Psoas muscle (tissue), 8 donors: ENCODE data around the gene PMEPA1. TPM values are rescaled to one million over a fixed set of nuclear protein-coding genes. Genes with fewer than 3 reads are reported as not detected.

ENCODE experiments used
- ATAC-seq, 4 donors: fragments of 200-7000 bp; cut with Tn5 transposase; one replicate each; pipeline ENCODE4 v1.9.1; 2020; ENCODE audit warnings: moderate library complexity in 3 of 4, mild to moderate bottlenecking in 2 of 4
- DNase-seq, 2 donors: peaks; one replicate each; pipeline ENCODE4 v3.0.0-alpha.2; 2020
- H3K27ac ChIP-seq: fragments of 200-600 bp; one replicate; pipeline ENCODE4 v1.8.0; 2022
- H3K27me3 ChIP-seq, 3 donors: fragments of 200-600 bp in 1 of 3; one replicate each; pipeline versions ENCODE4 v1.6.1 to v1.8.0; 2013 to 2022; ENCODE audit warnings: low read length in 2 of 3, mild to moderate bottlenecking in 2 of 3, moderate library complexity in 1 of 3; ENCODE audit not compliant: insufficient read depth in 3 of 3
- H3K36me3 ChIP-seq, 2 donors: fragments of 200-600 bp in 1 of 2; one replicate each; pipeline versions ENCODE4 v1.6.1 to v1.8.0; 2013 to 2022; ENCODE audit warnings: low read depth in 1 of 2, mild to moderate bottlenecking in 1 of 2, moderate library complexity in 1 of 2; ENCODE audit not compliant: insufficient read depth in 1 of 2
- H3K4me1 ChIP-seq: fragments of 200-600 bp; one replicate; pipeline ENCODE4 v1.8.0; 2022
- H3K4me3 ChIP-seq: fragments of 200-600 bp; one replicate; pipeline ENCODE4 v1.8.0; 2022; ENCODE audit warnings: mild to moderate bottlenecking
- H3K9me3 ChIP-seq: fragments of 200-600 bp; one replicate; pipeline ENCODE4 v1.8.0; 2022
- WGBS, 3 donors: extraction: QIAGEN DNeasy Blood & Tissue Kit; methylation state at CpG; one replicate each; pipeline versions ENCODE4 v1.1.6 to v1.1.7; 2013; 5-methylcytosine and 5-hydroxymethylcytosine counted together
- intact Hi-C, 2 donors: fragments of 100-400 bp; cut with DNase I; formaldehyde crosslinking; loops; one replicate each; pipeline versions ENCODE4 v1.11.0 to v1.14.2; 2022
- polyA plus RNA-seq, 3 donors: library from polyadenylated mRNA; stranded (reverse); fragments of 200-250 nt; gene quantifications; one replicate each; pipeline ENCODE4 v1.2.3, GENCODE V29; 2013
- total RNA-seq, 4 donors: library from RNA; stranded (reverse); fragmentation: NEBNext Ultra II Directional in 2 of 4; extraction: Animal tissue kit (Norgen Biotek cat#: 25700) in 2 of 4; gene quantifications; one replicate each; pipeline versions ENCODE4 v1.2.1 to v1.2.4, GENCODE V29; 2021 to 2023
- TF ChIP-seq, protein P1 (sequence below): fragments of 200-600 bp; IDR thresholded peaks from one replicate; pipeline ENCODE4 v1.8.0; 2022; ENCODE audit warnings: antibody characterized with exemption
- donor health status: healthy with polysubstance abuse.
- donor health status: DM: no; HTN: no; CAD: no; lungs with moderate emphysema.
- donor health status: Bipolar disorder and iron deficiency.
- donor health status: healthy.
- donor health status: DM: yes; HTN: yes; CAD: no.
- donor health status: DM: no; HTN: no; CAD: no.
- donor health status: DM: no; HTN: no; CAD: no.
- donor health status: DM: yes; HTN: yes; CAD: no.

PMEPA1 gene
- total and polyA plus RNA-seq, 7 donors = 8.9 to 34.0 (median 17.1) TPM

DNA sequence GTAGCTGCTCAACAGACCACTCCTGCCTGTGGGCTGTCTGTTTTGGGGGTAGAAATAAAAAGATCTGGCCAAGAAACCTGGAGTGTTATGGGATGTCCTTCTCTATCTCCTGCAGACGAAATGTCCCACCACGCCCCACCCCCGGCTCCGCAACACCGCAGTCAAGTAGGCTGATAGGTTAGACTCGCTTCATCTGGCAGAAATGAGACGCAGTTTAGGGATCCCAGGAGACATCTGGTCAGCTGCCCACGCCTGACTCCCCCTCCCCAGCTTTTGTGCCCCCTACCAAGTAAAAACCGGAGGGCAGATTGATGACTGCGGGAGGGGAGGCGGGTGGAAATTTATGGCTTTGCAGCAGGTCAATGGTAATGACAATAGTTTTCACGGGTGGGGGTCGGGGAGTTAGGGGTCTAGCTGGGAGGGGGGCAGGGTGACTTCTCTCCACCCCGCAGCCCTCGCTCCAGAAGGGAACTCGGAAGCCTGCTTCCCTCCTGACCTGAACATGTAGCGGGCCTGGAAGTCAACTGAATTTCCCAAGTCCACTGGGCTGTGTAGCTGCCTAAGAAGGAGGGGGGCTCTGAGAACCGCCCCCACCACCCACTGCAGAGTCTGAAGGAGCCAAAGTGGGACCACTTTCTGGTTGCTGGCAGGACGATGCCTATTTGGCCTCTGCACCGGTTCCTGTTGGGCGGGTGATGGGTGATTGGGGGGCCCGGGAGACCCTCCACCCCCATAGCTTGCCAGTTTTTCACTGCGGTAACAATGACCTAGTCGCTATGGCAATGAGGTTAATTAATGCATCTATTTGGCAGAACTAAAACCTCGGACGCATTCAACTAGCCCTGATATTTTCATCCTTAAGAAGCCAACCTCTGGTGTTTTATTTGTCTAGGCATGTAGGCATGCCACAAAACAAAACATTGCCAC is 25.7 kb downstream of the PMEPA1 start:
- no peaks in the 10 kb centered on the region for H3K36me3 ChIP-seq
- no peak overlapping the region for H3K4me3 ChIP-seq
- no peaks in the 10 kb centered on the region for H3K27me3 ChIP-seq
- no peaks in the 10 kb centered on the region for H3K9me3 ChIP-seq
- WGBS, 3 donors = 83 to 84% (median 83%) methylated on average over 25 to 26 of the region's 26 CpGs
- DNase-seq (no peak), ATAC-seq (no peak)
- no peak overlapping the region for H3K27ac ChIP-seq
- peaks cover 35% of the 10 kb centered on the region for H3K4me1 ChIP-seq
- TF ChIP-seq, protein P1, sequence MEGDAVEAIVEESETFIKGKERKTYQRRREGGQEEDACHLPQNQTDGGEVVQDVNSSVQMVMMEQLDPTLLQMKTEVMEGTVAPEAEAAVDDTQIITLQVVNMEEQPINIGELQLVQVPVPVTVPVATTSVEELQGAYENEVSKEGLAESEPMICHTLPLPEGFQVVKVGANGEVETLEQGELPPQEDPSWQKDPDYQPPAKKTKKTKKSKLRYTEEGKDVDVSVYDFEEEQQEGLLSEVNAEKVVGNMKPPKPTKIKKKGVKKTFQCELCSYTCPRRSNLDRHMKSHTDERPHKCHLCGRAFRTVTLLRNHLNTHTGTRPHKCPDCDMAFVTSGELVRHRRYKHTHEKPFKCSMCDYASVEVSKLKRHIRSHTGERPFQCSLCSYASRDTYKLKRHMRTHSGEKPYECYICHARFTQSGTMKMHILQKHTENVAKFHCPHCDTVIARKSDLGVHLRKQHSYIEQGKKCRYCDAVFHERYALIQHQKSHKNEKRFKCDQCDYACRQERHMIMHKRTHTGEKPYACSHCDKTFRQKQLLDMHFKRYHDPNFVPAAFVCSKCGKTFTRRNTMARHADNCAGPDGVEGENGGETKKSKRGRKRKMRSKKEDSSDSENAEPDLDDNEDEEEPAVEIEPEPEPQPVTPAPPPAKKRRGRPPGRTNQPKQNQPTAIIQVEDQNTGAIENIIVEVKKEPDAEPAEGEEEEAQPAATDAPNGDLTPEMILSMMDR = no peak
- intact Hi-C loops = no loop called here

- no peak overlapping the region for H3K4me3 ChIP-seq
- 67 to 78% (median 67%) methylated on average over 7 of the region's 7 CpGs for WGBS, 3 donors
- H3K36me3 ChIP-seq = no peaks in the 10 kb centered on the region
- TF ChIP-seq, protein P1 = no peak
- H3K27ac ChIP-seq = no peak overlapping the region
- no peak for DNase-seq
- ATAC-seq = no peak
- H3K4me1 ChIP-seq = peaks cover 30% of the 10 kb centered on the region
- no peaks in the 10 kb centered on the region for H3K9me3 ChIP-seq
- H3K27me3 ChIP-seq = no peaks in the 10 kb centered on the region
- intact Hi-C loops = no loop called here
Measured at GRCh38 chr20:57683287-57683686, 26.5 kb downstream of the PMEPA1 start.

DNA sequence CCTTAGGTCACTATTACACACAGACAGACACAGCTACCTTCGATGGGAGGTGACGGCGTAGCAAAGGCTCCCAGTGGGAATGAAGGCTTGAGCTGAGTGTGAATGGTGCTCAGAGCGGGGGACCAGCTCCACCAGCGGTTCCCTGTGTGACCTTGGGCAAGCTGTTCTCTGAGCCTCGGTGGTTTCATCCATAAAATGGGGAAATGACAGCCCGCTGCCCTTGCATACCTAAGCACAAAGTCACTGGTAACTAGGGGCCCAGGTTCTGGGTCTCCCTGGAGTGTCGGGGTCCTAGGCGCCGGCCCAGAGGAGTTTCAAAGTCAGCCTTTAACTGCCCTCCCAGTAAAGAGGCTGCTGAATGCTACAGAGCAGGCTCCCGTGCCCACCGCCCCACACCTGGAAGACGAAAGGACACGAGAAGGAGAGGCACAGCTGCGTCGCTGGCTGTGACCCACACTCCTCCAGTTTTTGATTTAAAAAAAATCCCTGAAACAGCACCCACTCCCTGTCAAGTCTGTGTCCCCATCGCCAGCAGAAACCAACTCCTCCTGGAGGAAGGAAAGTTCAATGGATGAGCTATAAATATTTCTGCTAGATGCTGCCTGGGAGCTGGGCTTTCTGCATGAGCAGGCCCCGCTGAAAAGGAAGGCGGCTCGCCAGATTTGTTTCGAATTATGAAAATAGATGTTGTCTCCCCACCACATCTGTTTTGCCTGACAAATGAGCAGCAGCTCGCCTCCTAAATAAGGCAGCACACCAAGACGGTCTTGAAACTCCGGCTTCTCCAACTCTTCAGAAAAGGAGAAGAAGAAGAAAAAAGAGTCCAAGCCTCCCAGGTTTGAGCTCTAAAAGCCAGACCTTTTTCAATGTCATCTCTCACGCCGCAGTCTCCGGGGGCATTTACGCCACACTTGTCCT is 27.4 kb downstream of the PMEPA1 start:
- no peak for ATAC-seq

More for the DNA sequence above, 27.4 kb downstream of the PMEPA1 start:
- DNase-seq = no peak
- Histone ChIP-seq H3K4me1 (peaks cover 27% of the 10 kb centered on the region), H3K27me3 (no peaks in the 10 kb centered on the region), H3K4me3 (no peak overlapping the region), H3K27ac (no peak overlapping the region), H3K9me3 (no peaks in the 10 kb centered on the region), H3K36me3 (no peaks in the 10 kb centered on the region)
- intact Hi-C loops = no loop called here
- 83 to 84% (median 83%) methylated on average over 28 of the region's 28 CpGs for whole genome bisulfite sequencing, 3 donors
- TF ChIP-seq, protein P1 = no peak
